HG03045 (cell line): ENCODE data around the gene DUS2.
"Not testable (repeated sequence)": the region's sequence is repeated elsewhere in the genome, so short reads cannot be mapped to it uniquely, and the experiment has no call there.

Experiments
- ATAC-seq: cut with Tn5 transposase; IDR thresholded peaks from one replicate; pipeline ENCODE4 v1.9.1; 2021; ENCODE audit warnings: mild to moderate bottlenecking, moderate library complexity; ENCODE audit not compliant: unreplicated experiment

The DUS2 gene

DNA sequence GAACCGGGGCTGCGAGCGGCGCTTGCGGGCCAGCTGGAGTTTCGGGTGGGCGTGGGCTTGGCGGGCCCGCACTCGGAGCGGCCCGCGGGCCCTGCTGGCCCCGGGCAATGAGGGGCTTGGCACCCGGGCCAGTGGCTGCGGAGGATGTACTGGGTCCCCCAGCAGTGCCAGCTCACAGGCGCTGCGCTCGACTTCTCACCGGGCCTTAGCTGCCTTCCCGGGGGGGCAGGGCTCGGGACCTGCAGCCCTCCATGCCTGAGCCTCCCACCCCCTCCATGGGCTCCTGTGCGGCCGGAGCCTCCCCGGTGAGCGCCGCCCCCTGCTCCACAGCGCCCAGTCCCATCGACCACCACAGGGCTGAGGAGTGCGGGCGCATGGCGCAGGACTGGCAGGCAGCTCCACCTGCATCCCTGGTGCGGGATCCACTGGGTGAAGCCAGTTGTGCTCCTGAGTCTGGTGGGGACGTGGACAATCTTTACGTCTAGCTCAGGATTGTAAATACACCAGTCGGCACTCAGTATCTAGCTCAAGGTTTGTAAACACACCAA, 24.8 kb upstream of the DUS2 start:
- ATAC-seq, result not testable (repeated sequence)

DNA sequence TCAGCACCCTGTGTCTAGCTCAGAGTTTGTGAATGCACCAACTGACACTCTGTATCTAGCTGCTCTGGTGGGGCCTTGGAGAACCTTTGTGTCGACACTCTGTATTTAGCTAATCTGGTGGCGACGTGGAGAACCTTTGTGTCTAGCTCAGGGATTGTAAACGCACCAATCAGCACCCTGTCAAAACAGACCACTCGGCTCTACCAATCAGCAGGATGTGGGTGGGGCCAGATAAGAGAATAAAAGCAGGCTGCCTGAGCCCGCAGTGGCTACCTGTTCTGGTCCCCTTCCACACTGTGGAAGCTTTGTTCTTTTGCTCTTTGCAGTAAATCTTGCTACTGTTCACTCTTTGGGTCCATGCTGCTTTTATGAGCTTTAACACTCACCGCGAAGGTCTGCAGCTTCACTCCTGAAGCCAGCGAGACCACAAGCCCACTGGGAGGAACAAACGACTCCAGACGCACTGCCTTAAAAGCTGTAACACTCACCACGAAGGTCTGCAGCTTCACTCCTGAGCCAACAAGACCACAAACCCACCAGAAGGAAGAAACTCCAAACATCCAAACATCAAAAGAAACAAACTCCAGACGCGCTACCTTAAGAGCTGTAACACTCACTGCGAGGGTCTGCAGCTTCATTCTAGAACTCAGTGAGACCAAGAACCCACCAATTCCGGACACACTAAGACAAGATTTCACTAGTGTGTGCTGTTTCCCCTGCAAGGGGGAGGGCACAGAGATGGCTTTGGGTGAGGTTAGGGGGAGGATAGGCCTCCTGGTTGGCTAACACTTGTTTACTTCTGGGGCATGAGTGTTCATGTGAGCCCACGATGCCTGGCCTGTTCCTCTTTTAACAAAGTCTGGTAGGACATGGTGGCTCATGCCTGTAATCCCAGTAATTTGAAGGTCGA, 24.1 kb upstream of the DUS2 start, which contains the start of gene DPEP2:
TSS of gene DPEP2 (minus strand) at position 706 of the 910 bp plus-strand sequence. CDS start 6,272 bp downstream, outside the sequence.
- ATAC-seq, result not testable (repeated sequence)

DNA sequence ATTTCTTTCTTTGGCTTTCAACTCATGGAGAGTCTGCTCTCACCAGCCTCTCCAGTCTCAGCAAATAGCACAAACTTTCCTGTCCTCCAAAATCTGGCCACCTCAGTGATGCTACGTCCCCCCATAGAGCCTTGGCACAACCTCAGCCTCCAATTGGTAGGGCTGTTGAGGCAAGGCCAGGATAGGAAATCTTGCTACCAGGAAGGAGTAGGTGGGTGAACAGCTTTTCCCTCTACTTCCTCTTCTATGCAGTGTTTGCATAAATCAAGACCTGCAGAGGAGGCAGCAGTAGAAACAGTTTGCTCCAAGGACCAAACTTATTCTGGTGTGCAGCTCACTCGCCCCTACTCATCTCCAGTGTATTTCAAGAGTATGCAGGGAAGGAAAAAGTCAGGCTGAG, 23.1 kb upstream of the DUS2 start:
- ATAC-seq, result no peak

DNA sequence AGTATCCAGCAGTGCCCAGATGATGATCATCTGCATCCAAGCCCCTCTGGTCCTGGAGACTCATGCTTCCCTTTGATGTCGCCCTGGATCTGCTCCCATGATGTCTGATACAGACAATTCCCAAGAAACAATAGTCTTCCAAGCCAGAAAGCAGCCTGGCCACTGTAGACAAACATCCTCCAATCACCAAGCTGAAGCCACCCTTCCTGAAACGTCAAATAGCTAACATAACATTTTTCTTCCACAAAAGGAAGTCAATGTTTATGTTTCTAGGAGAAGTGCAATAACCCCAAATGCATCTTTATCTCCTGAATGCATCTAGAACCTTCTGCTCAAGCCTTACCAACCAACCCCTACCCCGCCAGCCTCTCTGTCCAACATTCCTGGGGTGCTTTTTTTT, 22.6 kb upstream of the DUS2 start:
- no peak for ATAC-seq

DNA sequence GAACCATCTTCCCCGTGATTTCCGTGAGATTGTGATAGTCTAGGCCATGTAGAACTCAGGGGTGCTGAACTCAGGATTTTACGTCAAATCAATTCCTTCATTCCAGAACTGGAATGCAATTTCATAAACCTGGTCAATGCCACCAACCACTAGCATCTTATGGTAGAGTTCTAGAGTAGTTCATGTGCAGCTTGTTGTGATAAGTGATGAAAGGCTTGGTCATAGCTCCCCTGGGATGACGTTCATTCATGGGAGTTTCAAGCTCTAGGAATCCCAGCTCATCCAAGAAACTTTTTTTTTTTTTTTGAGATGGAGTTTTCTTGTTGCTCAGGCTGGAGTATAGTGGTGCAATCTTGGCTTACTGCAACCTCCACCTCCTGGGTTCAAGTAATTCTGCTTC, 20.1 kb upstream of the DUS2 start:
- ATAC-seq, result no peak

DNA sequence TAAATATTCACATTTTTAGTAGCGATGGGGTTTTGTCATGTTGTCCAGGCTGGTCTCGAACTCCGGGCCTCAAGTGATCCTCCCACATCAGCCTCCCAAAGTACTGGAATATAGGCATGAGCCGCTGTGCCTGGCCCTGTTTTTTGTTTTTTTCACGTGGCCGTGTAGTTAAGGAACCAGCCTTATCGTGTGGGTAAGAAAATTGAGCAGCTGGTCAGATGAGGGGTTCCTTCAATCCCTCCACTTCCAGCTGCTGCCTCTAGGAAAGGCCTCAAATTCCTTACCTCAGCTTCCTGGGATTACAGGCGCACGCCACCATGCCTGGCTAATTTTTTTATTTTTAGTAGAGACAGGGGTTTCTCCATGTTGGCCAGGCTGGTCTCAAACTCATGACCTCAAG, 17.9 kb upstream of the DUS2 start:
- ATAC-seq, result no peak

DNA sequence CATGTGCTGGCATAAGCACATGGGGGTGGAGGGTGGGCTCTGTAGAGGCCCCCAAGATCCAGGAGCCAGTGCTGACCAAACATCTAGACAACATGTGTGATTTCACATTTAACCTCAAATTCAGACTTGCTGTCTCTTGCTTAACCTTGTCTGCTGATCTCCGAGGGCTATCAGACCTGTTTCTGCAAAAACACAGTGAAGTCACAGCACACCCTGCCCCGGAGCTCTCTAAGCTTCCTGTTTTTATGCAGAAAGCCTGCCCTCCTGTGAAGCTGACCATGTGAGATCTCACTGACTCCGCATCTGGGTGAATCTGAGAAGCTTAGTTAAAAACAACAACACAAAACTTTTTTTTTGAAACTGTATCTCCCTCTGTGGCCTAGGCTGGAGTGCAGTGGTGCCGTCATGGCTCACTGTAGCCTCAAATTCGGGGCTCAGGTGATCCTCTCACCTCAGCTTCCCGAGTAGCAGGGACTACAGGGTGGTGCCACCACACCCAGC, 17.2 kb upstream of the DUS2 start:
- no peak for ATAC-seq

DNA sequence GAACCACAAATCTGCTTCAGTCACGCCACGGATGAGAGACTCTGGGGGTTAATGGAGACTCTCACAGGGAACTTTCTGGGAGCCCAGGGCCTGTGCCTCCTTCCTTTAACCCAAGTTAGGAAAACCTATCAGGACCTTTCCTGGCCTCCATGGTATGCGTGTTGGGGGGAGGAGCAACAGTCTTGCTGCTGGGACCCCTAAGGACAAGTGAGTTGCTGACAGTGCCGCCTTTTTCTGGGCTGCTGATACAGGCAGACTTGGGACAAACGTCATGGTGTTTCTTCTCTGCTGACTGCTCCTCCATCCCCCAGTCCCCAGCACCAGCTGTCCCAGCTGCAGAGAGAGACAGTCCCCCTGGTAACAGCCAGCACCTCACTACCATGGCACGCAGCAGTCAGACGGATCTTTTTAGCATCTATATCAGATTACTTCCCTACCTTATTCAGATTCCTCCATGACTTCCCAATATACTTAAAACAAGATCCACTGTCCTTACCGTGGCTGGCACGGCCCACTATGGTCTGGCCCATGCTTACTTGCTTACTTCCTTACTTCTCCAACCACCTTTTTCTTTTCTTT, 13.8 kb upstream of the DUS2 start:
- ATAC-seq, result no peak

DNA sequence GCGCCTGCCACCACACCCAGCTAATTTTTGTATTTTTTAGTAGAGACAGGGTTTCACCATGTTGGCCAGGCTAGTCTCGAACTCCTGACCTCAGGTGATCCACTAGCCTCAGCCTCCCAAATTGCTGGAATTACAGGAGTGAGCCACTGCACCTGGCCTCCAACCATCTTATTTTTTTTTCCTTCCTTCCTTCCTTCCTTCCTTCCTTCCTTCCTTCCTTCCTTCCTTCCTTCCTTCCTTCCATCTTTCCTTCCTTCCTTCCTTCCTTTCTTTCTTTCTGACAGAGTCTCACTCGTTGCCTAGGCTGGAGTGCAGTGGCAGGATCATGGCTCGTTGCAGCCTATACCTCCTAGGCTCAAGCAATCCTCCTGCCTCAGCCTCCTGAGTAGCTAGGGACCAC, 13.2 kb upstream of the DUS2 start:
- ATAC-seq, result not testable (repeated sequence)

DNA sequence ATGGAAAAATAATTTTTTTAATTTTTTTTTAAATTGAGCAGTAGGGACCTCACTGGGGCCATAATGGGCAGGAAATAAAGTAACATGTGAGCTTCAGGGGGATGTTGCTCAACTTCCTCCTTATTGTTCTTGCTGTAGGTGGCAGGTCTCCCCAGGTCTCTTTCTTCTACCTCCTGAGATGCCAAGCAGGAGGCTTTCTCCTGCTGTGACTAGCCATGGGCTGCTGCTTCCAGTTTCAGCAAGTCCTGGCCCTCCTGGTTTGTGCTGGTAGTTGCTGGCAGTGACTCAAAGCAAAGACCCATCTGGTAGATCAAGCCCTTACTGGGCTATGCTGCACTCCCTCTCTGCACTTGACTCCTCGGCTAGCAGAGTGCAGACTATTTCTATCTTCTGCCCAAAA, 9.6 kb upstream of the DUS2 start:
- ATAC-seq, result no peak

DNA sequence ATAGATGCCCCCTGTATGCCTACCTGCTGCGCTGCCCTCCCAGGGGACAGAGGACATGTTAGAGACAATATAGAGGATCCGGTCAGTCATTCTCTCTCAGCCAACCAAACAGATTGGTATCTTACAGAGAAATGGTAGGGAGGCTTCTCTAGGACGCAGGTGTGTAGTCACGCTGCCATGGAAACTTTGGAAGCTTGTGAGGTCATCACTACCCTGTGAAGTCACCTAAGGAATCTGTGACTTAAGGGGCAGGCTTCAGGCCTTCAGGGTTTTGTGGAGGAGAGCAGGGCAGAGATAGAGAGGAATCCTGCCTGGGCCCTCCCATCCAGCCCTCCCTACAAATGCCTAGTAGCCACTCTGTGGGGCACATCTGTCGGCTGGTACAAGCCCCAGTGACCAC, 7.4 kb upstream of the DUS2 start, which contains the start of gene DPEP2NB:
TSS of gene DPEP2NB (minus strand) at position 231 of the 400 bp plus-strand sequence. CDS start at position 90, 141 bp downstream.
- ATAC-seq, result no peak

DNA sequence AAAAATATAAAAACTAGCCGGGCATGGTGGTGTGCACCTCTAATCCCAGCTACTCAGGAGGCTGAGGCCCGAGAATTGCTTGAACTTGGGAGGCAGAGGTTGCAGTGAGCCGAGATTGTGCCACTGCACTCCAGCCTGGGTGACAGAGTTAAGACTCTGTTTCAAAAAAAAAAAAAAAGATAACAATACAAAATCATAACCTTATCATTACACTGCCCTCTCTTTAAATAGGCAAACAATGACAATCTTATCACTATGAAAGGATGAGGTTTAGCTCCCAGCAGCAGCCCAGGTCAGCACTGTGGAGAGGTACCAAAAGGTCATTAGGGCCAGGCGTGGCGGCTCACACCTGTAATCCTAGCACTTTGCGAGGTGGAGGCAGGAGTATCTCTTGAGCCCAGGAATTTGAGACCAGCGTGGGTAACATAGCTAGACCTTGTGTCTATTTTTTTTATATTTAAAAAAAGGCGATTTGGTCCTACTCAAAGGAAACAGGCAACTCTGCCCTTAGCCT, 3.9 kb upstream of the DUS2 start:
- no peak for ATAC-seq

DNA sequence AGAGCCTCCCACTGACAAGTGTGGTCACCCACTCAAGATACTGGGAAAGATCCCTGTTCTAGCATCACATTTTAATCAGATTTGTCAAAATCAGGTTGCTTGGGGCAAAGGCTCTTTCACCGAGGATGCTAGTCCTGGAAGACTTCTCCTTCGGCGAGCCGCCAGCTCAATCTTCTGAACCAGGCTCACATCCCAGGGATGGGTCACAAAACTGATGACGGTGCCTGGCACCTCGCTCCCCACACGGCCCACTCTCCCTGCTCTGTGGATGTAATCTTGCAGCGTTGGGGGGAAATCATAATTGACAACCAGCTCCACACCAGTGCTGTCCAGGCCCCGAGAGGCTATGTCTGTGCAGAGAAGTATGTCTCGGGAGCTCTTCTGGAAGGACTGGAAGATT, 1.6 kb upstream of the DUS2 start:
- no peak for ATAC-seq

DNA sequence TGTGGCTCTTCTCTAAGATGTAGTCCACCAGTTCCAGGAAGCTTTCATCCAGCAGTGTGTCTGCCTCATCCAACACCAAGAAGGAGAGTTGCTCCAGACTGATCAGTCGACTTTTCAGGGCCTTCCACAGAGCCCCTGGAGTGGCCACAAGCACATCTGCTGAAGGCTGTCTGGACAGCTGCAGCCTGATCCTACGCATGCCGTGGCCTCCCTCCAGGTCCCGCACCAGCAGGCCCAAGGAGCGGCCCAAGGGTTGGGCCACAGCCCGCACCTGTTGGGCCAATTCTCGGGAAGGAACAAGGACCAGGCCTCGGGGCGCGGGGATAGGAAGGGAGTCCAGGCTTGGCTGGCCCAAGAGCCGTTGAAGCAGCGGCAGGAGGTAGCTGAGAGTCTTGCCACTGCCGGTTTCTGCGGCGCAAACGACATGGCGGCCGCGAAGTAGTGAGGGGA, 781 bp upstream of the DUS2 start:
- peak; percentile 8 for ATAC-seq

DNA sequence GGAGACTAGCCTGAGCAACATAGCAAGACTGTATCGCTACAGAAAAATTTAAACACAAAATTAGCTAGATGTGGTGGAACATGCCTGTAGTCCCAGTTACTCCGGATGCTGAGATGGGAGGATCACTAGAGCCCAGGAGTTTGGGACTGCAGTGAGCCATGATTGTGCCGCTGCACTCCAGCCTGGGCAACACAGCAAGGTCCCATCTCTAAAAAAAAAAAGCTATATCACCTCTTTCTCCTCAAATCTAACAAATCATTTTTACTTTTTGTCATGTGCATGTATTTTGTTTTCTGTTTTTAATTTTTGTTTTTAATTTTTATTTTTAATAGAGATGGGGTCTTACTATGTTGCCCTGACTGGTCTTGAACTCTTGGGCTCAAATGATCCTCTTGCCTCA, 5.9 kb downstream of the DUS2 start:
- no peak for ATAC-seq

DNA sequence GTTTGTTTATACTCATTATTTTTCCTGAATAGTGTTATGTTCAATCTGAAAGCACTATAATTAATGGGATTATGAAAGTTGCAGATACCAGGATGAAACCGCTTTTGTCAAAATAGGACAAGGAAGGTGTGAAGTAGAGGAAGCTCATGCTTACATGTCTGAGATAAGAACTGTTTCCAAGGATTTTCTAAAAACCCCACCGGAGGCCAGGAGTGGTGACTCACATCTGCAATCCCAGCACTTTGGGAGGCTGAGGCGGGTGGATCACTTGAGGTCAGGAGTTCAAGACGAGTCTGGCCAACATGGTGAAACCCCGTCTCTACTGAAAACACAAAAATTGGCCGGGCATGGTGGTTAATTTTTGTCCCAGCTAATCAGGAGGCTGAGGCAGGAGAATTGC, 7.0 kb downstream of the DUS2 start:
- ATAC-seq, result not testable (repeated sequence)

DNA sequence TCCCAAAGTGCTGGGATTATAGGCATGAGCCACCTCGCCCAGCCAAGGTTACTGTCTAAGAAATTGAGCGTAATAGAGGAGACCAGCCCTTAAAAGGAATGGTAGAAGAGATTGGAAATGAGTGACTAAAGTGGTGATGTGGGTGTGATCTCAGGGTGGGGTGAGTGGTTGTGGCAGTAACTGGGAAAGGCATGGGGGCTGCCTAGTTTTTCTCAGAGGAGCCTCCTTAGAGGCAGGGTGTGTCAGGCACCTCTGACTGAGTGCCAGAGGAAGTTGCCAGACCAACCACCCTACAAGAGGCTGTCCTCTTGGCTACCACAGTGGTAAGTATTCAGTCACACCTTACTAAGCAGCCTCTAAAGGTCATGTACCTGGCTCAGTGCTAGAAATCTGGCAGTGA, 8.9 kb downstream of the DUS2 start:
- ATAC-seq, result no peak

DNA sequence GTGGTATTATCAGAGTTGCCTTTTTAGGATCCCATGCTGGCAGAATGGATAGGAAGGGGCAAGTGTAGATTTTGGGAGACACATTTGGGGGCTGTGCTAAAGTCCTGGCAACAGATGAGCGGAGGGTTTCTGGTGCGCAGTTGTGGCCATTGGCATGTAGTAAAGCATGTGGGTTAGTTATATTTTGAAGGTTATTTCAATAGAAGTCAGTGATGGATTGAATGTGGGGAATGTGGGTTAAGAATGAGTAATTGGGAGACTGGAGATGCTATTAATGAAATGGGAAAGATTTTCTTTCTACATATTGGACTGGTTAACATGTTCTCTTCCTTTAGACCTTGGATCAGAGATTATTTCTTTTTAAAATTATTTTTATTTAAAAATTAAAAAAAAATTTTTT, 10.0 kb downstream of the DUS2 start:
- no peak for ATAC-seq

DNA sequence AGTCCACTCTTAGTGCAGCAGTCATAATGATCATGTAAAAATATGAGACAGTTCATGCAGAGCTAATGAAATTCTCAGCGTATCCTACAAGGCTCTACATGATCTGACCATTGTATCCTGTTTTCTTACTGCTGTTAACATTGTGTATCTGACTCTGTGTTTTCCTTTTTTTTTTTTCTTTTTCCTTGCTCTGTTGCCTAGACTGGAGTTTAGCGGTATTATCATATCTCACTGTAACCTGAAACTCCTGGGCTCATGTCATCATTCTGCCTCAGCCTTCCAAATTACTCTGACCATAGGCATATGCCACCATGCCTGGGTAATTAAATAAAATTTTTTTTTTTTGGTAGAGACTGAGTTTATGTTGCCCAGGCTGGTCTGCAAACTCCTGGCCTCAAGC, 12.1 kb downstream of the DUS2 start:
- no peak for ATAC-seq

DNA sequence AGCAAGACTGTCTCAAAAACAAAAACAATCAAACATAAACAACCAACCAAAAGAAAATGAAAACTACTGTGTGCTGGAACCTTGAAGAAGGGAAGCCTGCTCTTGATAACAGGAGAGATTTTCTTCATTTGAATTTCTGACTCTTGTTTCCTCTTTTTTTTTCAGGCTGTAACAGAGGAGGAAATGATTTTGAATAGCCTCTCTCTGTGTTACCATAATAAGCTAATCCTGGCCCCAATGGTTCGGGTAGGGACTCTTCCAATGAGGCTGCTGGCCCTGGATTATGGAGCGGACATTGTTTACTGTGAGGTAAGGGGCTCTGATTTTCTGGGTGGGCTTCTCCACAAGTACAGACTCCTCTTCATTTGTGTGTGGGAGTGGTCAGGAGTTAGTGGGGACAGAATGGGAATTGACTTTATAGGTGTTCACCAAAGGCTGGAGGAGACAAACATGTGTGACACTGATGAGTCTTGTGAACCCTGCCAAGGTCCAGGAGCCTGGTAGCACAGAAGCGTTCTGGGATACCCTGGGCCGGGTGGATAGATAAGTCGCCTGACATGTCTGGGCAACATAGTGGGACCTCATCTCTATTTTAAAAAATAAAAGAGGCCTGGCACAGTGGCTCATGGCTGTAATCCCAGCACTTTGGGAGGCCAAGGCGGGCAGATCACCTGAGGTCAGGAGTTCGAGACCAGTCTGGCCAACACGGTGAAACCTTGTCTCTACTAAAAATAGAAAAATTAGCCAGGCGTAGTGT, 14.9 kb downstream of the DUS2 start:
- ATAC-seq, result no peak
